GM18498 (cell line): ENCODE measurements around the gene DKK1.

Experiments
- ATAC-seq: cut with Tn5 transposase; IDR thresholded peaks from one replicate; pipeline ENCODE4 v1.9.1; 2021; ENCODE audit warnings: mild to moderate bottlenecking, moderate library complexity; ENCODE audit not compliant: unreplicated experiment

The DKK1 gene

DNA sequence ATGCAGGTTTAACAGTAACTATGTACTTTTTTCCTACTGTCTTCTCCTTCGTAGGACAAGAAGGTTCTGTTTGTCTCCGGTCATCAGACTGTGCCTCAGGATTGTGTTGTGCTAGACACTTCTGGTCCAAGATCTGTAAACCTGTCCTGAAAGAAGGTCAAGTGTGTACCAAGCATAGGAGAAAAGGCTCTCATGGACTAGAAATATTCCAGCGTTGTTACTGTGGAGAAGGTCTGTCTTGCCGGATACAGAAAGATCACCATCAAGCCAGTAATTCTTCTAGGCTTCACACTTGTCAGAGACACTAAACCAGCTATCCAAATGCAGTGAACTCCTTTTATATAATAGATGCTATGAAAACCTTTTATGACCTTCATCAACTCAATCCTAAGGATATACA lies 2.4 kb downstream of the DKK1 start:
- ATAC-seq, result no peak

DNA sequence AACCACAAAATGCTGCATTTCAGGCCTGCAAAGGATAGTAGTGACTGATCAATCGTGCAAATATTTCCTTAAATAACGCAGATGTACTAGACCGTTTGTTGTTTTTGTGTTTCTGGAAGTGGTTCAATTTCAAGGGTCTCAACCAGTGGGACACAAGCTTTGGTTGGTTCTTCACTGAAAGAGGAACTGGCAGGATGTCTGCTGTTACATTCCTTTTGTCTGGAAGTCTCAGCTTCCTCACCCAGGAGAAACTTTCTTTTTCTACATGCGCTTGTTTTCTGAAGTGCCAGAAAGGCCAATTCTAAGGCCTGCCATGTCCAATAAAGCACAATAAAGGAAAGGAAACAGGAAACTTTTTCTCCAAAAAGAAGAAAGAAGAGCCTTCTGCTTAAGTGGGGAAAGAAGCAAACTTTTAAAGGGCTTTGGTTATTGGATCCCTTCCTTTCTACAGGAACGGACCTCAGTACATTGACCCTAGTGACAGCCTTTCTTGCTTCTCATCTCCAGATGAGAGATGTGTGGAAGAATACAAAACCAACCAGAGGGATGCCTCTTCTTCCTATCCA lies 4.1 kb downstream of the DKK1 start:
- ATAC-seq, result no peak

DNA sequence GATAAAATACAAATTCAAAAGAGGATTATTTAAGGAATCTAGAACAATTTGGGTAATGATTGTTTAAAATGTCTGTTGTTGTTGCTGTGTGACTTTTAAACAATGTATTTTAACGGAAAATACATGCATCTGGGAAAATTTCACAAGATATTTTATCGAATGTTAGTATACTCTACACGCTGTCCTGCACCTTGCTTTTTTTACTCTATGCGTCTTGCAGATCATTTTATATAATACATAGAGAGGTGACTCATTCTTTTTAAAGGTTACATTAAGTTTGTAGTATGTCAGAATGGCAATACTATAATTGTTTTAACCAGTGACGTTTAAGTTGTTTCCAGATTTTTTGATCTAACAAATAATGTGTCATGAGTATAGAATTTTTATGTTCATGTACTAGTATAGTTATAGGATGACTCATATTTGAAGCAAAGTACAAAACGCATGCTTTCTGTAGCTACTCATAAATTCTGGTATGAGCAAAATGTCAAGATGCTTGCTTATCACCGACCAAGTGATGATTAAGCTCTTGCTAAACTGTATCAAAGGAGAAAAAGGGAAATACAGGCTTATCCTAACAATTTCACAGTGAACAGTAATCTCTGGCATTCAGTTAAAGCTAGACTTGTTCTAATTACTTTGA lies 4.9 kb downstream of the DKK1 start:
- ATAC-seq, result no peak

DNA sequence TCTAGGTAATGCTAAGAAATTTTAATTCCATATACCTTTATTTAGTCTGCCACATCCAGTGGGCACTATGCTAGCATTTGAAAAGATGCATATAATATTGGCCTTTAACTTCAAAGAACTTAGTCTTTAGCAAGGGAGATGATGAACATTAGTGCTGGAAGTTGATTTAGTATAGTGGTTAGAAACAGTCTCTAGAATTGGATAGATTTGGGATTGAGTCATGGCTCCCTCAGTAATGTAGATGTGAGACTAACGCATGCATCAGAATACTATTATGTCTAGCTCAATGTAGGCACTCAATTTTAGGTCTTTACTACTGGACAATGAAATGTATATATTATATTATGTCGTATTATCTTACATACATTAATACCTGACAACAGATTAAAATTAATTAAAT lies 5.8 kb downstream of the DKK1 start:
- no peak for ATAC-seq

DNA sequence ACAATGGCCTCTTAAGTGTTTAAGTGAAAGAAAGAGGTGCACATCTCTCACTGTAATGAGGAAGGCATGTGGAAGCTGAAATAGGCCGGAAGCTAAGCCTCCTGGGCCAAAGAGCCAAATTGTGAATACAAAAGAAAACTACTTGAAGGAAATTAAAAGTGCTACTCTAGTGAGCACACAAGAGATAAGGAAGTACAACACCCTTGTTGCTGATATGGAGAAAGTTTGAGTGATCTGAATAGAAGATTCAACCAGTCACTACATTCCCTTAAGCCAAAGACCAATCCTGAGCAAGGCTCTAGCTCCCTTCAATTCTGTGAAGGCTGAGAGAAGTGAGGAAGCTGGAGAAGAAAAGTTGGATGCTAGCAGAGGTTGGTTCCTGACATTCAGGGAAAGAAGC lies 8.2 kb downstream of the DKK1 start:
- no peak for ATAC-seq

DNA sequence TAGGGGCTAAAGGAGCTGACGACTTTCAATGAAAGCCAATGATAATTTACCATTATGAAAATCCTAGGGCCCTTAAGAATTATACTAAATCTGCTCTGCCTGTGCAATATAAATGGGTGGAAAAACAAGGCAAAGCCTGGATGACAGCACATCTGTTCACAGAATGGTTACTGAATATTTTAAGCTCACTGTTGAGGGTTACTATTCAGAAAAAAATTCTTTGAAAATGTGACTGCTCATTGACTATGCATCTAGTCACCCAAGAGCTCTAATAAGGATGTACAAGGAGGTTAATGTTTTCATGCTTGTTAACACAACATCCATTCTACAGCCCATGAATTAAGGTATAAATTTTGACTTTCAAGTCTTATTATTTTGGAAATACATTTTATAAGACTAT lies 8.9 kb downstream of the DKK1 start:
- no peak for ATAC-seq

DNA sequence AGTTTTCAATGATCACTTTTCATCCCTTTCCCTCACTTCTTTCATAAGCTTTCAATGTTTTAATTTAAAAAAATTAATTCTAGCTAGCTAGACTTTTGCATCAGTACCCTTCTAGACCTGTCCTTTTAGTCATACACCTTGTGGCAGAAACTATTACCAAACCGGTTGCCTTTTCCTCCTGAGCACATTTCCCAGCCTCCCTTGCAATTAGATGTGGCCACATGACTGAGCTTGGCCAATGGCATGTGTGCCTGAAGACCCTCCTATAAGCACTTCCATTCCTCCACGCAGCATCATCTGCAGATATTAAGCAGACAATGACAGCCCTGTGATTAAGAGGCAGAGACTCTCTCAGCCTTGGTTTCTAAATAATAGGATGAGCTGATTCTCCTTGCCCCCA lies 12.3 kb downstream of the DKK1 start:
- no peak for ATAC-seq

DNA sequence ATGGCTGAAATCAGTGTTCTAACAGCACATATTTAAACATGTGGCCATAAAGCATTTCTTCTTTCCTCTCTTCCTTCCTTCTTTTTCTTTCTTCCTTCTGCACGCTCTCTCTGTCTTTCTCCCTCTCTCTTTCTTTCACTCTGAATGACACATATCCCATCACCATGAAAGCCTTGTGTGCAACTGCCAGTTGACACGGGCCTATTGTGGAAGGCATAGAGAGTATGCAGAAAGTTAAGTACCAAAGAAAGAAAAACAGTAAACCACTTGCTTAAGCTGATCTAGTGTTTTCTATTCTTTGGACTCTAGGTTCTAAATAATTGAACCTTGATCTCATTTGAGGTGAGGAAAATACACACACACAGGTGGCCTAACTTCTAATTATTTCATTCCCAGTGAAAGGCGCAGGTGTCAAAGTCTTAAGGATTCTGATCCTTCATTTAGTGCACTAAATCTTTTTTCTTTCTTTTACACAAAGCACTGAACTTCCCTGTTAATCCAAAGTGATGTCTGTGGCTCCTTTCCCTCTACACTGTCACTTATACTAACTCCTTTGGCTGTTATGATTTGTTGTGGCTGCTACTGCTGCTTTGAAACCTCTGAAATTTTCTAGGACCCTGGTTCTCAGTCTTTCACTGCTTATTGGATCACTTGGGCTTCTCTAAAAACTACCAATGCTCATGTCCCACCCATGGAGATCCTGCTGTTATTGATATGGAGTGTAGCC lies 17.7 kb downstream of the DKK1 start:
- no peak for ATAC-seq

DNA sequence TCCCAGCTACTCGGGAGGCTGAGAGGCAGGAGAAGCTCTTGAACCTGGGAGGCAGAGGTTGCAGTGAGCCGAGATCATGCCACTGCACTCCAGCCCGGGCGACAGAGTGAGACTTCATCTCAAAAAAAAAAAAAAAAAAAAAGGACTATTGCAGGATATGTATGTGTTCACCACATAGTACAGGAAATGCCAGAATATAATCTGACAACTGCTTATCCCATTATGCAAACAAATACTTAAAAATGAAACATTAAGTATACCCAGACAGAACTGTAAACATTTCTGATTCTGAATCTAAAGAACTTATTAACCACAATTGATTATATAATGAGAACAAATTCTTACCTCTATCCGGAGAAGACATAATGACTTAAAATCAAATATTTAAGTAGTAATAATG lies 18.7 kb downstream of the DKK1 start:
- no peak for ATAC-seq

DNA sequence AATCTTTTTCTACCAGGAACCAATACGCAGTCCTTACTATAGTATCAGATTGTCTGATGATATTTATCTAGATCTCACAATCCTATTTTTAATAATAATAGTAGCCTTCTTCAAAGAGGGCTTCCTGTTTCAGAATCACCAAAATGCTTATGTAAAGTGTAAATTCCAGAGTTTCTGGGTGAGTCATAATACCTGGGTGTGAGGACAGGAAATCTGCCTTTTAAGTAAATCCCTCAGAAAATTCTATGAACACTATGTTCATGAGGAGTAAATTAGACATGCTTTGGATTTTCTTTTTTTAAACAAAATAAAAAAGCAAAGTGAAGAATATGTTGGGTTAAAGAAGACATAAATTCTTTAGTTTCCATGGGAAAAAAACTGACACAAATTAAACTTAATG lies 20.5 kb downstream of the DKK1 start:
- no peak for ATAC-seq

DNA sequence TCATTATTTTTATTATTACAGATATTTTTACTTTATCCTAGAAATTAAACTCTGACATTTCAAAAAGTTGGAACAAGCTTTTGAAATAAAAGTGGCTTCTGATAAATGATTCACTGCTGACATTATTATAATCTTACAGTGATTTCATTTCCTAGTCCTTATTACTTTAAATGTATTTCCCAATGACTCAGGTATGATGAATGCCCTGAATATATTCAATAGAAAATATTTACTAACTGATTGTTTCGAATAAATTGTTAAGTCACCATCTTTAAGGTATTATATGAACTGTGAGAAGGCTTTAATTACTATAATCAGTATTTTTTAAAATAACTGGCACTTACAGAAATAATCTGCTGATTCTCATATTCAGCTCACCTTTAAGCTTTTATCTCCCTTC lies 21.6 kb downstream of the DKK1 start:
- no peak for ATAC-seq

DNA sequence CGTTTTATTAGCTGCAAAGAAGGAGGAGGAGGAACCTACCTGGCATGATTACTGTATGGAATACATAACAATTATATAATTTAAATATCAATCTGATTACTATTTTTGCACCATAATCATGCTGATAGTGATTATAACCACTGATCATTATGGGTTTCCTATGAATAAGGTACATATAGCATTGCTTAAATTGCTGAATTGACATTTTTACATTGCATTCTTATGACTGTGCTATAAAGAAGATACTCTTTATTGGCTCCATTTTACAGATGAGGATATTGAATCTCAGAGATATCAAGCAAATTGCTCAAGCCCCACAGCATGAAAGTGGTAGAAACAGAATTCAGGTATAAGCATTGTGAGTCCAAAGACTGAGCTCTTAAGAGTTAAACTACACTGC lies 23.1 kb downstream of the DKK1 start:
- no peak for ATAC-seq

DNA sequence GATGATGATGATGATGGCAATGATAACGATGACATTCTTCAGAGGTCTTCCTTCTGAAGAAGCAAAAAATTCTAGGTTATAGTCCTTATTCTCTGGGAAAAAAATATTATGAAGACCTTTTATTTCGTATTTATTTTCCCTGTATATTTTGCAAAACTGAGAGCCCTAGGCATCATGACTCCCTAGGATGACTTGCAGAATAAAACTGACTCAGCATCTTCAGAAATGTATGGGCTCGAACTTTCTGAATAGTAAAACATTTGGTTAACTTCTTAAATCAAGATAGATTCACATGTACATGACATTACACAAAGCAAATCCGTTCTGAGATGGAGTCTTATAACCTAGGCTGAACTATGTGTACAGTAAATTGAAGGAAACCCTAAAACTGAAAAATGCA lies 29.4 kb downstream of the DKK1 start:
- ATAC-seq, result no peak

DNA sequence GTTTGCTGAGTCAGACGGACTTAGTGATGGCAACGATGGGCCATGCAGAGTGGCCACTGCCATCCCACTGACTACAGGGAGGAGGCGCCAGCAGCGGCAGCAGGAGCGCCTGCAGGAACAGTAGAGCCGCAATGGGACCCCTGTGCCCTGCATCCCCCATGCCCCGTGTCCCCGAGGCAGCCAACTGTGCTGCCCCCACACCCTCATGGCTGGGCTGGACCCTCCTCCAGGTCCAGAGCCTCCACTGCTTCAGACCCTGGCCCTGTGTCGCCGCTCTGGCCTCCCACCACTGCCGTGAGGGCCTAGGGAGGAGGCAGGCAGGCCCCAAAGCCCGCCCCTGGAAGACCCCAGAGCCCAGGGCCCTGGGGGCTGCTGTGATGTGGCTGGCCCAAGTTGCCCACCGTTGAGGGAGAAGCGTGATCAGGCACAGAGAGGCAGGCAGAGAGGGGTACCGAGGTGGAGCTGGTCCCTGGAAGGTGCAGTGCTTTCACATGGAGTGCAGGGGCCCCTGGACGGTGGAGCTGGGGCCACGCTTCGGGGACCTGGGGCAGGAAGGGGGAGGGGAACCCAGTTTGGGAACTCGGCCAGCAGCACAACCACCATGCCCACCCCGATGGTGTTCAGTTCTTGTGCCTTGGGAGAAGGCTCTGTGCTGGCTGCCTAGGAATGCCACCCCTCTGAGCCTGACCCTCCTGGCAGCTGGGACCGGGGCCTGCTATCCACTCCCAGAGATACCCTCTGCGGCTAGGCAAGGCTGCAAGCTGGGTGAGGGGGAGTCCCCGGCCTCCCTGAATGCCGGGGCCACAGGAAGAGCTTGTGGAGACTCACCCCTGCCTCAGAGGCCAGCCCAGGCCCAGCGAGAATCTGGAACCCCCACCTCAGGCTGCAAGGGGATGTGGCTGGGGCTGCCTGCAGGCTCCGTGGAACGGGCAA lies 32.6 kb downstream of the DKK1 start:
- no peak for ATAC-seq

DNA sequence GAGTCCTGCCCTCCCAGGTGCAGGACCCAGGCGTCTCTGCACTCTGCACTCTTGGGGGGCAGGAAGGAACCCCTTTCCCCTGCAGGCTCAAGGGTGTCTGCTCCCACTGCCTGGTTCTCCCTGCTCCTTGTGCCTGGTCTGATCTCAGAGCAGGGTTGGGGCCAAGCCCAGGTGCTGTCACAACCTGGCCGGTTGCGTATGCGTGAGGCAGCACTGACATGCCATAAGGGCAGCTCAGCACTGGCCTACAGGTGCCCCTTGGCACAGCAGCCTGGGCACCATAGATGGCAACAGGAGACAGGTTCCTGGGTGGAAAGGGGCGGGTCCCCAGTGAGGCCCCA lies 33.2 kb downstream of the DKK1 start:
- no peak for ATAC-seq

DNA sequence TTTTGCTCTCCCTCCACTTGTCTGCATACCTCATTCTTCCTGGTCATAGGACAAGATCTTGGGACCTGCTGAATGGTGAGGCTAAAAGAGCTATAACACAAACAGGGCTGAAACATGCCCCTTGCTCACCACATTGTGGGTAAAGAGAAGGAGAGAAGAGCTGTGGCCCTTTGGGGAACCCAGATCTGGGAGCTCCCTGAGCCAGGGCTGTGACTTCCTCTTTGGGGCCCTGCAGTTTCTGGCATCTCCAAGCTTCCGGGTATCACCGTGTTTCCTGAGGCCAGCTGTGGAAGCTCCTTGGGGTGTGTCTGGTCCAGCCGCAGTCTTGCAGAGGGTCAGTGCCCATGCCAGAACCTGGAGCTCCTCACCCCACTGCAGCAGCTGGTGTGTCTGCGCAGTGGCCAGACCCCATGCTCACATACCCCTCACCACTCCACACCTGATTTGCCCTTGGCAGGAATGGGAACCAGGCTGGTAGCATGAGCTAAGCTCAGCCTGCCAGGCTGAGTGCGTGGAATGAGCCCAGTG lies 34.0 kb downstream of the DKK1 start:
- ATAC-seq, result no peak

DNA sequence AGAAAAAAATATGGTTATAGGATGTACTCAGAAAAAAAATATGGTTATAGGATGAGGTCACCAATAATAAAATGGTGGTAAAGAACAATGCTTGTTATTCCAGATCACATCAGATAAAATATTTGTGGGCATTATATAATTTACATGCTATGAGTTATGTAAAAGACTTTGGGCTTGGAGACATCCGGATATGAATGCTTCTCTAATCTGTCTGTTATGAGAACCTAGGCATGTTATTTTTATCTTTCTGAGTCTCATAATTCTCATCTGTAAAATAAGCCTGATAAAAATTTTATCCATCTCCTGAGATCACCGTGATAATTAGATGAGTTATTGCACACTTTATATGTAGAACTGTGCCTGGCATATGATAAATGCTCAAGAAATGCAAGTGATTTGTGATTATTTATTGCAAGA lies 37.8 kb downstream of the DKK1 start:
- no peak for ATAC-seq

DNA sequence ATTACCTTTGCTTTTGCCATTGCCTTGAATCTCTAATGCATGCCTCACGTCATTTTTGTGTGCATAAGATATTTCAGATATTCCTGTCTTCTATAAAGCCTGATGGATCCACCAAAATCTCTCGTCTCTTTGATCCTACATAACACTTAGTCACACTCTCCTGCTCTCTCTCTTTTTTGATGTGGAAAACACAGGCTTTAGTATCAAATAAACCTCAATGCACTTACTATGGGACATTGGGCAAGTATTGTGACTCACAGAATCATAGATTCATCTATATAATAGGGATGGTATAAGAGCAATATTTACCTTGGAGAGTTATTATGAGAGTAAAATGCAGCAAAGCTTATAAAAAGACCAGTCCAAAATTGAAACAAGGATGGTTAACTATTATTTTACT lies 39.1 kb downstream of the DKK1 start:
- ATAC-seq, result no peak

DNA sequence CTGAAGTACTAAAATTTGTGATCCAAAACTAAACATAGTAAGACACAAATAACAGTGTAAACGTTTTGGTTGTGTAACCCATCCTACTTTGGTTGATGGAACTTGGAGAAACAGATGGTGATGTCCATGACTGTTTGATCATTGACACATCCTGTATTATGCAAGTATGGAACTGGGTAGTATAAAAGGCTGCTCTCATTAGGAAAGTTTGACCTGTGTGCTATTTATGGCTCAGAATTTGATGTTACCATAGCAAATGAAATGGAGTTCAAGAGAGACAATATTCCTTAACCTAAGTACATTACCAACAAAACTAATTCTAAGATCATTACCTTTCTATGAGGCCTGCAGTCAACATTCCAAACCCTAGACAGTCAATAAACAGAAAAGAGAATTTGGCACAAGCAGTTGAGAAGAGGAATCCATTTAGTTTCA lies 39.9 kb downstream of the DKK1 start:
- no peak for ATAC-seq

DNA sequence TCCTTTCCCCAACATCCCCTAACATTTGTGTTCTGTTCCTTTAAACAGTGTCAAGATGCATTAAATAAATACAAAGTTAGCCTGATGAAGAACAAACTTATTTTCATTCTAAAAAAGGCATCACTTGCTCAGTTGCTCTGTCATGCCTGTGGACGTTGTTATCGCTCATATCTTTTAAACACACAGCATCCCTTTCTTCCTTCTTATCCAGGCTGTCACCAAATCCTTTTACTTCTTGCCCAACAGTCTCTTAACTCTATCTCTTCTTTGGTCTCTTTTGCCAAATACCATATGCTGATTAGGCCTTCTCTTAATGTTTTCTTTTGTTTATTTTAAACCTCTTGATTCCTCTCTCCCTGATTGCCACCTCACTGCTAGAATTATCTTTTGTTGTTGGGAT lies 43.9 kb downstream of the DKK1 start:
- ATAC-seq, result no peak

DNA sequence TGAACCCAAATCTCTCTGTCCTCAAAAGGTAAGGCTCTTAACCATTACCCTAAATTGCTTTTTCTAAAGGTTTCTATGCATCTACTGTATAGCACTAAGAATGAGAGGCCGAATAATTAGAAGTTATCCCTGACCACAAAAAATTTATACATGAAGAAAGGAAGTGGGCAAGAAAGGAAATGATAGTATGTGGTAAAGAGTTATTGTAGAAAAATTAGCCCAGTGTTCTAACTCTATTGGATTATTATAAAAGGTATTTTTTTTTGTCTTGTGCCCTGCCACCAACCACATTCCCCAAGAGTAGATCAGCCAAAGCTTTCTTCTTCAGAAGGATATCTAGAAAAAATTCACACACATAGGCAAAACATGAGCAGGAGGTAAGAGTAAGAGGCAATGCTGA lies 45.4 kb downstream of the DKK1 start:
- no peak for ATAC-seq
